HG02938 (cell line): ENCODE measurements around the gene ASIC4.

Source experiments
- ATAC-seq: cut with Tn5 transposase; IDR thresholded peaks from one replicate; pipeline ENCODE4 v1.9.1; 2021; ENCODE audit warnings: mild to moderate bottlenecking, moderate library complexity; ENCODE audit not compliant: unreplicated experiment

ASIC4 gene

DNA sequence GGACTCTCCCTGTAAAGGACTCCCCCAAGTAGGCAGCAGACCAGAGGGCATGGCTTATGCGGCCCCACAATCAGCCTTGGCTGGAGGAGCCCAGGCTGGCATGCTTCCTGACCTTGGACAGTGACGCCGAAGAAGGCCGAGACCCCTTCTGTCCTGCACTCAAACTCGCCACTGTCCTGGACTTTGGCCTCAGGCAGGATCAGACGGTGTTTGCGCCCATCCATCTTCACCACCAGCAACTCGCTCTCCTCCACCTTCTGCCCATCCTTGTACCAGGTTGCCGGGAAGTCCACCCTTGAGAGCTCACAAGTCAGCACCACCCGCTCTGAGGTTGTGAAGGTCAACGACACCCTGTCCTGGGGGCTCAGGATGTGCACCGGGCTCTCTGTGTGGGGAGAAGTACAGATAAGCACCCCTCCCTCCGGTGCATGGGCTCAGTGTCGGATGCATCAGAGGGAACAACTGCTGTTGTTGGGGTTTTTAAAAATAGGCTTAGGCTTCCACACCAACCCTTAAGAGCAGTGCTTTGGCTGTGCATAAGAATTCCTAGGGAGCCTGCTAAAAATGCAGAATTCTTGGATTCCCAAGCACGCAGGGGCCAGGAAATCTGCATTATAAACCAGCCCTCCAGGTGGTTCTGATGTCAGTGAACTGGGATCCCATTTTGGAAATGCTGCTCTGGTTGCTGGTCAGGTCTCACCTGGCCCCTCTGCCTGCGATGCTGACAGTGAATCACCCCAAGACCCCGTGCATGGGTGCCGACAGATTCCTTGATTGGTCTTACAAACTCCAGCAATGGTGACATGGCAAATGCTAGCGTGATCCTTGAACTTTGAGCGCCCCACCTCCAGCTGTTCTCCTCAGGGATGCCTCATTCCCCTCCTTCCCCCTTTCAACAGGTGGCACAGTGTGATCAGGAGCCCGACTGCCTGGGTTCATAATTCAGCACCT lies 51.1 kb downstream of the ASIC4 start:
- no peak for ATAC-seq

DNA sequence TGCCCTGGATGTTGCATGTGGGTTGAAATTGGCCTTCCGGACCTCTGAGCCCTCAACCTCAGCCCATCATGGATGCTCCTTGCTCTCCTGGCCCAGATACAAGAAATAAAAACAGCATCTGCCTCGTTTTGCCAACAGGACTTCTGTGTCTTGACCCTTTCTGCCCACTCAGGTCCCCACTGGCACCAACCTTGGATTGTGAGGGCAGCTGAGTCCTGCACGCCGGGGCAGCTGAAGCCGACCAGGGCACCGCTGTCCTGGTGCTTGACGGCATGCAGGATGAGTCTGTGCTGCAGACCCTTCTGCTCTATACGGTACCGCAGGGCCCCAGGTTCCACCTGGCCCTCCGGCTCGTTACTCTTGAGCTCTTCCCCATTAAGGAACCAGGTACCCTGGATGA lies 52.4 kb downstream of the ASIC4 start:
- ATAC-seq: no peak

DNA sequence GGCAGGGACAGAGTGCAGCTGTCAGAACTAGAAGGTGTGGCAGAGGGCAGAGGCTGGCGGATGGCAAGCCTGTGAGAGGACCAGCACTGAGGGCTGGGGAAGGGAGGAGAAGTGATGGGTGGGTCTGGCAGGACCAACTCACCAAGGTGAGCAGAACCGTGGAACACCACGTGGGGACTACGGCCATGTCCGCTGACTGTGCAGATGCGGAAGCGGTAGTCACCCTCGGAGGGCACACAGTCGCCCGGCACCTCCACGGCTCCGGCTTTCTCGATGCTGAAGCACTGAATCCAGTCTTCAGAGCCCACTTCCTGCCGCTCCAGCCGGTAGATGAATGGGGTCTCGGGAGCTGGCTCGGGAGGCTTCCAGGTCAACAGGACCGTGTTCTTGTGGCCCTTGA lies 52.8 kb downstream of the ASIC4 start:
- no peak for ATAC-seq

DNA sequence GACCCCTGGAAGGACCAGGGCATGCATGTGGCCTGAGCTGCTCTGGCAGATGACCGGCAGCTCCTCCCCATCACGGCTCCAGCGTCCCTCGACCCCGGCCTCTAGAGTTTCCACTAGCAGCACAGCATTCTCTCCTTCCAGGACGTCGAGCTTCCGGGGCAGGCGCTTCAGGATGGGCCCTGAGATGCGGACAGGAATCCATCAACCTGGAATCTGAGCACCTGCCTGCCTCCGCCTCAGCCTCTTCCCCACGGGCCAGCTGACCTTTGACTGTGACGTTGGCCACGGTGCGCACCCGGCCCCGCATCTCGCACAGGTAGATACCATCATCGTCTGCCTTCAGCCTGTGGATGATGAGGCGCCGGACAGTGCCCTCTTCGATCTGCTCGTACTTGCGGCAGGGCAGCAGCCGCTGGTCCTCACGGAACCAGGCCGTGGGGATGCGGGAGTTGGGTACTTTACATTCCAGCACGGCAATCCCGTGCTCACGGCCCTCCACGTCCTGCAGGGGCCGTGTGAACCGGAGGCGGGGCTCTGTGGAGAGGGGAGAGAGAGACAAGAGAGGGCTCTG lies 53.6 kb downstream of the ASIC4 start:
- ATAC-seq: no peak

DNA sequence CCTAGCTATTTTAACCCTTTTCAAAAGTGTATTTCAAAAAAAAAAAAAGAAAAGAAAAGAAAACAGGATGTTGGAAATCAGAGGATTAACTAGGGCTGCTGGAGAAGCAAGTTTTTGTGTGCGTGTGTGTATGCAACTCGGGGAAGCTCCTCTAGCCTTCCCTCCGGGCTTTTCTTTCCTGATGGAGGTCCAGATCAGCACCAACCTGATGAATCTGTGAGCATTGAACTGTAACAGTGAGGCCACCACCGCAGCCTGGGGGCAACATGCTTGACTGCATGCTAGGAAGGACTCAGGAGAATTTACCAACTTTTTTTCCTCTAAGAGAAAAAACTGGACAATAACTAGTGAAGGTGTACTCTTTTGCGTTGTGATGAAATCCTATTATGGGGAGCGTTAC lies 54.8 kb downstream of the ASIC4 start:
- no peak for ATAC-seq

DNA sequence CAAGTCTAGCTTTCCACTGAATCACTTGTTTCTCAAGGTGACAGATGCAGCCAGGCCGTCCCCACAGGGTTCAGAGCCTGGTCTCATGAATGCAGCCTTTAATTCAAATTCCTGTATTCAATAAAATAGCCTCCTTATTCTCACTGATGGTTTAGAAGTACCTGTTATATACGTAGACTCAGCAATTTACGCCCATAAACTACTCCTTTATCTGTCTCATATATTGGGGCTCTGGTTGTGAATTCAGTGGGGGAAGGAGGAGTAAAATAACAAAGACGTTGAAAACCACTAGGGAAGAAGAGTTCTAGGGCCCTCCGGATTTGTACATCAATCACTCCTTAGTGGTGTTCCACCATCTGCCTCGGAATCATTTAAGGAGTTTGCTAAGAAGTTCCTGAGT lies 55.4 kb downstream of the ASIC4 start:
- ATAC-seq: no peak

DNA sequence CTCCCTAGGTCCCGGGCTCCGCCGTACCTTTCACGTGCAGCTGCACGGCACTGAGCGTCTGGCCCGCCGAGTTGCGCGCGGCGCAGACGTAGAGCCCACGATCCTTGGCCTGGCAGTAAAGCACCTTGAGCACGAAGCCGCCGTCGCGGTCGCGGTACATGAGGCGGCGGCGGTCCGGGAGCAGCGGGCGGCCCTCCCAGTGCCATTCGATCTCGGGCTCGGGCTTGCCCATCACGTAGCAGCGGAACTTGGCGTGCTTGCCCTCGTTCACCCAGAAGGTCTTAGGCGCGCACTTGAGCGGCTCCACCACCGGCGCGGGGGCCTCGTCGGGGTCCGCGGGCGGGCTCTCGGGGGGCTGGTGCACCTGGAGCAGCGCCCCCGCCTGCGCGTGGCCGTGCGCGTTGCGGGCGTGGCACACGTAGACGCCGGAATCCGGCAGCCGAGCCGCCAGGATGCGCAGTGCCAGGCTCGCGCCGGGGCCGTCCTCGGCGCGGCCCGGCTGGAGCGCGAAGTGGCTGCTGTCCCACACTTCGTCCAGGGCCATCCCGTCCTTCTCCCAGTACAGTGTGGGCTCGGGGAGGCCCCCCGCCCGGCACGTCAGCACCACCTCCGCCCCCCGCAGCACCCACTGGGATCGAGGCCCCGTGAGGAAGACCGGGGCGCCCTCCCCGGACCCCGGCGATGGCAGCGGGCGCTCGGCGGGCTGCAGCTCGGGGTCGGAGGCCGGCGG lies 56.1 kb downstream of the ASIC4 start:
- ATAC-seq: no peak

DNA sequence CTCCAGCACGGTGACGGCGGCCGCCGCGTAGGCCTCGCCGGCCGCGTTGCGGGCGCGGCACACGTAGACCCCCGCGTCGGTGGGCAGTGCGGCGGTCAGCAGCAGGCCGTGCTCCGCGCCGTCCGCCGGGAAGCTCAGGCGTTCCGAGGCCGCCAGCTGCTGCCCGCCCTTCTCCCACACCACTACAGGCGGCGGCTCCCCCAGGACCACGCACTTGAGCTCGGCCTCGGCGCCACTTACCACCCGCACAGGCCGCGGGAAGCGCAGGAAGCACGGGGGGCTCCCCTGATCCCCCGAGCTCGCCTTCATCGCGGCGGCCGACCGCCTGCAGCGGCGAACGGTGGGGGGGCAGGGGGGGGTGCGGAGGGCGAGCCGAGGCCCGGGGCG lies 56.6 kb downstream of the ASIC4 start:
- no peak for ATAC-seq

DNA sequence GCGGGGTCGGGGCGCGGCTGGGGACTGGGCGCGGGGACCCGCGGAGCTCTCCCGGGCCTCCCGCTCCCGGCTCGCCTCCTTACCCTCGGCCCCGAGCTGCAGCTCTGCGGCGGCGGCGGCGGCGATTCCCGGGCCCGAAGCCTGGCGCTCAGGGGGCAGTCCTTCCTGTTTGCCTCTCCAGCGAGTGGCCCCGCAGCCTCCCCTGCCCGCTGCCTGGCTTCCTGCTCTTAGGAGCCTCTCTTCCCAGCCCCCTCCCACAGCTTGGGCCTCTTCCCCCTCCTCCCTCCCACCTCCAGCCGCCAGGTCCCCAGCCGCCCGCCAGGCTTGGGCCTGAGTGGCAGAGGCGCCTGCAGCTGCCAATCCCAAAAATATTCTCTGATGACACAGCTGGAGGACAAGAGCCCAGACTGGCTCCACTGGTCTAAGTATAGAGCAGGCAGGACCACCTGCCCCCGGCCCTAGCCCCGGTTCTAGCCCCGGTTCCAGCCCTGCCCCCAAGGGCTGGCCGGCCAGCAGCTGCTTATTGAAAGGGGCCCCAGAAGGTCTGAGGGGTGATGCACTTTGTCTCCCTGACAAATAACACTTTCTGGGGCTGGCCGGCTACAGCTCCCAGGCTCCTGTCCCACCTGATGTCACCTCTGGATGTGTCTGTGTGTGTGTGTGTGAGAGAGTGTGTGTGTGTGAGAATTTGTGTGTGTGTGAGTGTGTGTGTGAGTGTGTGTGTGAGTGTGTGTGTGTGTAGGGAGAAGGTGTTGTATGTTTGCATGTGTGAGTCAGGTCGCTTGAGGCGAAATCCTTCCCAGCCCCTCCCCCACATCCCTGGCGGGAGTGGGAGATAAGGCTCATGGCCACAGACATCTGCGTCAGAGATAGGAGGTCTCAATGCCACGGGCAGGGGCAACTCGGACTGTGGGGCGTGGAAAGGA lies 57.3 kb downstream of the ASIC4 start, which contains the start of gene OBSL1:
TSS of gene OBSL1 (minus strand) at position 229 of the 926 bp plus-strand sequence. CDS start 307 bp downstream, outside the sequence.
- ATAC-seq: no peak

DNA sequence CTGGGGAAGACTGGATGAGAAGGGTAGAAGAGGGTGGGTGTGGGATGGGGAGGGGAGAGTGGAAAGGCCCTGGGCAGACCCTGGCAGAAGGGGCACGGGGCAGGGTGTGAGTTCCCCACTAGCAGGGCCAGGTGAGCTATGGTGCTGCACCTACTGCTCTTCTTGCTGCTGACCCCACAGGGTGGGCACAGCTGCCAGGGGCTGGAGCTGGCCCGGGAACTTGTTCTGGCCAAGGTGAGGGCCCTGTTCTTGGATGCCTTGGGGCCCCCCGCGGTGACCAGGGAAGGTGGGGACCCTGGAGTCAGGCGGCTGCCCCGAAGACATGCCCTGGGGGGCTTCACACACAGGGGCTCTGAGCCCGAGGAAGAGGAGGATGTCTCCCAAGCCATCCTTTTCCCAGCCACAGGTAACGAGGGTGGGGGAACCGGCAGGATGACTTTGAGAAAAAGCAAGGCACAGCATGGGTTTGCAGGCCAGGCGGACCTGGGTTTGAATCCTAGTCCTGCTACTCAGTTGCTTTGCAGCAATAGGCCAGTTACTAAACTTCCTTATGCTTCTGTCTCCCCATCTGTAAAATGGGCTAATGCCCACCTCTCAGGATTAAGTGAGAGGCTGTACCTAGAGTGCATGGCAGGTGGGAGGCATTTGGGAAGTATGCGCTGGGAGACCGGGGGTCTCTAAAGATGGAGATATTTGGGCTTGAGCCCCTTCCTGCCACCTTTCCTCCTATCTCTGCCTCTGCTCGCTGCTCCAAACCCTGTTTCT lies 58.1 kb downstream of the ASIC4 start, which contains the start of gene INHA:
TSS of gene INHA (plus strand) at position 74 of the 765 bp plus-strand sequence. CDS start at position 139, 65 bp downstream.
- ATAC-seq: no peak

DNA sequence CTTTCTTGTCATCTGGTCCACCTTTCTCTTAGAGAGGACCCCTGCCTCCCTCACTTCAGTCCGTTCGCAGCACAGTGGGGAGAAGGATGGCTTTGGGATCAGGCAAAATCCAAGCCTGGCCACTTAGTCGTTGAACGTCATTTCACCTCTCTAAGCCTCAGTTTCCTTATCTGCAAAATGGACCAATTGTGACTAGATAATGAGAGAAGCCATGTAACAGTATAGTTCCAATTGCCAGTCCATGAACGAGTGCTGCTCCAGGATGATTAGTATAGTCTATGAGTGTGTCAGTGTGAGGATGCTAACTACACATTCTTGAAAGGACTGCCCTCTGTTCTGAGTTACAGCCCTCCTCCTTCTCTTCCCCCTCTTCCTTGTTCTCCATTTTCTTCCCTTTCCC lies 58.9 kb downstream of the ASIC4 start:
- no peak for ATAC-seq

DNA sequence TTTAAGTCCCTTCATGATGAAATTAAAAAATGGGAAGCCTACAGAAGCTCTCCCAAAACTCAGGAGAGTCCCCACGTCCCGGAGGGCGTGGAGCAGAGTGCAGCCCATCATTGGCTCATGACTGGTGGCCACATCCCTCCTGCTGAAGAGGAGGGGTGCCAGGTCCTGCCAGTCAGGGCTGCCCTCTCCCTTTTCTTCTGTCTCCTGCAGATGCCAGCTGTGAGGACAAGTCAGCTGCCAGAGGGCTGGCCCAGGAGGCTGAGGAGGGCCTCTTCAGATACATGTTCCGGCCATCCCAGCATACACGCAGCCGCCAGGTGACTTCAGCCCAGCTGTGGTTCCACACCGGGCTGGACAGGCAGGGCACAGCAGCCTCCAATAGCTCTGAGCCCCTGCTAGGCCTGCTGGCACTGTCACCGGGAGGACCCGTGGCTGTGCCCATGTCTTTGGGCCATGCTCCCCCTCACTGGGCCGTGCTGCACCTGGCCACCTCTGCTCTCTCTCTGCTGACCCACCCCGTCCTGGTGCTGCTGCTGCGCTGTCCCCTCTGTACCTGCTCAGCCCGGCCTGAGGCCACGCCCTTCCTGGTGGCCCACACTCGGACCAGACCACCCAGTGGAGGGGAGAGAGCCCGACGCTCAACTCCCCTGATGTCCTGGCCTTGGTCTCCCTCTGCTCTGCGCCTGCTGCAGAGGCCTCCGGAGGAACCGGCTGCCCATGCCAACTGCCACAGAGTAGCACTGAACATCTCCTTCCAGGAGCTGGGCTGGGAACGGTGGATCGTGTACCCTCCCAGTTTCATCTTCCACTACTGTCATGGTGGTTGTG lies 60.4 kb downstream of the ASIC4 start:
- no peak for ATAC-seq

DNA sequence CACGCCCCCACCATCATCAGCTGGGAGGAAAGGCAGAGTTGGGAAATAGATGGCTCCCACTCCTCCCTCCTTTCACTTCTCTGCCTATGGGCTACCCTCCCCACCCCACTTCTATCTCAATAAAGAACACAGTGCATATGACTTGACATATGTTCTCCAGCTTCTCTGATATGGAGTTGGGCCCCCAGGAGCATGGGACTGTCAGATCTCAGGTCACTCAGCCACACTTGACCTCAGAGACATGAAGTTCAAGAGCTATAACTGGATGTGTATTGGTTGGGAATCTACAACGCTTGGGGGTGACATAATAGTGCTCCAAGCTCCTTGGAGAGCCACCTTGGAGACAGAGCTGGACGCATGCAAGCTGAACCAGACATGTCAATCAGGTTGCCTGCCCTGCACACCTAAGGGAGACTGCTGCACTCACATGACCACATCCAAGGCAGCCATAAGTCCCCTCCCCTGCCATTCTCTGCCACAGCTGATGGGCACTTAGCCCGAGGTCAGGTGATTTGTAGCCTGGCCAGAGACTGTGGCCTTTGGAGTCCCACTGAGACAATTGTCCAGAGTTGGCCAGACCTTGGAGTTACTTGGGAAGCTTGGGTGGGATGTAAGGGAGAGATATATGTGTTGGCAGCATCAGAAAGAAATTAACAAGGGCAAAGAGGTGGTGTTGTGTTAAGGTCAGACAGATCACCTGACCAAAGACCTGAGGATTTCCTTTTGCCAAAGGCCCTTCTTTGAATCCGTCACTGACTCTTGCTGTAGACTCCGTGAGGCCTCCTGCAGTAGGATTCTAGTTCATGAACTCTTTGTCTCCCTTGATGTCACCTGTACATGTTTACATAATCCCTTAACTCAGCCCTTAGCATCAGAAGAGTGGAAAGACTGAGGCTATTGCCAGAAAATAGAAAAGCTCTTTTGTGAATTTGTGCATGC lies 61.6 kb downstream of the ASIC4 start:
- no peak for ATAC-seq

DNA sequence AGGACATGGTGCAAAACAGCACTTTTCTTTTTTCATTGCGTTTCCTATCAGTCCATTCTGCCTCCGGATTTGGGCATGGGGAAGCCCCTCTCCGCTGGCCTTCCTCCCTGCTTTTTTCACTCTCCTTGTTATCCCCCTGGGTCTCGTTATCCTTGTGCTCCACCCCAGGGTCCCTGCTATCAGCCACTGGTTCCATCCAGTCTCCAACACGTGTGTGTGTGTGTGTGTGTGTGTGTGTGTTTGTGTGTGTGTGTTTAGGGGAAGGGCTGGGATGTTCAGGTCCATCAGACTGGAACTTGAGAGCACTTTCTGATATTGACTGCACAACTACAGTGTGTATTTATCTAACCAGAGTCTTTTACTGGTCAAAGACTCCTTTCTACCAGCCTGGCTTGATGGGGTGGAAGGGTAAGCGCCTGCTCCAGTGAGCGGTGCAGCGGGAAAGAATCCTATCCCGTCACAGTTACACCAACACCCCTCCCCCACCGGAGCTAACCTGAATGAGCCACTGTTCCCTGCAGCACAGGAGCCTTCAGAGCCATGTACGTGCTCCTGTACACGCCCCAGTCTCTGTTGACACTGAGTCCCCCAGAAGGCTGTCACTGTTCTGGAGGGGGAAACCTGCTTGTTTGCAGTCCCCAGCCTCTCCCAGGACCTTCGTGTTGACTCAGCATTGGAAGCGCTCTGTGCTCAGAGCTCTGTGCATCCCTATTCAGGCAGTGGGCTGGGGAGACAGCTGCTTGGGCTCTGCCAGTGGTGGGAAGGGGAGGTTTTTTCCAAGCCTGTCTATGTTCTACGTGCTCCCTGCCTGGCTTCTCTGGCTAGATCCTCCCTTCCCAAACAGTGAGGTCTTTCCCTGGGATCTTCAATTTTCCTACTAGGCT lies 62.5 kb downstream of the ASIC4 start:
- no peak for ATAC-seq

DNA sequence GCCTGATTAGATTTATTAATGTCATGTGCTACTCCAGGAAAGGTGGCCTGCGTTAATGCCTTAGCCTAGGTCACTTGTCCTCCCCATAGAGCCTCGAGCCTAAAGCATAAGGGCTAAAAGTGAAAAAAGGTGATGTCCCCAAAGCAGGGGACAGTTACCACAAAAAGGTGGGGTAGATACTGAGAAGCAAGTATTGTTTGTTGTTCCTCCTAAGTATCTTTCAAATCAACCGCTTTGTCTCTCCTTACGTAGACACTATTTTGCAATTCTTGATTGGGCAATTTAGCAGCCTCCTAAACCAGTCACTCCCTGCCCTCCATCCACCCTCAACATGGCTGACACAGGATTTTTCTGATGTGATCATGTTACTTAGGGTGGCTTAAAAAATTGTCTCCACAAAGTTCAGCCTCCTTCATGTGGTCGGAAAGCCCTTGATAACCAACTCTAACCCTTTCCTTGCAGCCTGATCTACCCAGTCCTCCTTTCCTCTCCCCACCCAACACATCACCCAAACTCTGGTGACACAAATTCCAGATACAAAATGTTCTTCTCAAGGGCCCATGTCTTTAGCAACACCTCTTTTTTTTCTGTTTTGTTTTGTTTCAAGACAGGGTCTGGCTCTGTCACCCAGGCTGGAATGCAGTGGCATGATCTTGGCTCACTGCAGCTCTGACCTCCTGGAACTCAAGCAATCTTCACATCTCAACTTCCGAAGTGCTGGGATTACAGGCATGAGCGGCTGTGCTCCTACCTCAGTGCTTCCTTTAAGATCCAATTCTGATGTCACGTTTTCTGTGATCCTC lies 64.7 kb downstream of the ASIC4 start:
- ATAC-seq: no peak

DNA sequence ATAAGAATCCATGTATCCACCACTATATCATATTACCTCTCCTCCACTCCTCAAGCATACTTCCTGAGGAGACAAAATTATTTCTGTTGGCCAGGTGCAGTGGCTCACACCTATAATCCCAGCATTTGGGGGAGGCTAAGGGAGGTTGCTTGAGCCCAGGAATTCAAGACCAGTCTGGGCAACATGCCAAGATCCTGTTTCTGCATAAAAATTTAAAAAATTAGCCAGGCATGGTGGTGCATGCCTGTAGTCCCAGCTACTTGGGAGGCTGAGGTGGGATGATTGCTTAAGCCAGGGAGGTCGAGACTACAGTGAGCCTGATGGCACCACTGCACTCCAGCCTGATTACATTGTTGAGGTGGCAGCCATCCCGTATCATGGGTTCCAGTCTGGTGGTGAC lies 67.1 kb downstream of the ASIC4 start:
- no peak for ATAC-seq
